HTERT RPE-1 (cell line): ENCODE results near the gene ZNF175.
"Not testable (repeated sequence)": the region's sequence is repeated elsewhere in the genome, so short reads cannot be mapped to it uniquely, and the experiment has no call there.

ENCODE experiments used
- in situ Hi-C: fragments of 300-500 bp; cut with MboI; formaldehyde crosslinking; loops from 4 replicates; pipeline ENCODE4 v1.14.3; 2020; ENCODE audit warnings: low sequenced_read_pairs

Gene ZNF175

DNA sequence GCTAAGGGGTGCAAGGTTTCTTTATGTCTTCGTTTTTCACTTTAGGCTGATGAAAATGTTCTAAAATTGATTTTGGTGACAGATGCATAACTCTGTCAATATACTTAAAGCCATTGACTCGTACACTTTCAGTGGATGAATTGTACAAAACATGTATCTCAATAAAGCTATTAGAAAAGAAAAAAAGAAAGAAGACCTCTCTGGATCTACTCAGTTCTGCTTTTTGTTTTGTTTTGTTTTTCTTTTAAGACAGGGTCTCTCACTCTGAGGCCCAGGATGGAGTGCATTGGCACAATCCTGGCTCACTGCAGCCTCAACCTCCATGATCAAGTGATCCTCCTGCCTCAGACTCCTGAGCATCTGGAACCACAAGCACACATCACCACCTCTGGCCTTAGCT lies 55.6 kb downstream of the ZNF175 start:
- in situ Hi-C loops, result no loop called here

DNA sequence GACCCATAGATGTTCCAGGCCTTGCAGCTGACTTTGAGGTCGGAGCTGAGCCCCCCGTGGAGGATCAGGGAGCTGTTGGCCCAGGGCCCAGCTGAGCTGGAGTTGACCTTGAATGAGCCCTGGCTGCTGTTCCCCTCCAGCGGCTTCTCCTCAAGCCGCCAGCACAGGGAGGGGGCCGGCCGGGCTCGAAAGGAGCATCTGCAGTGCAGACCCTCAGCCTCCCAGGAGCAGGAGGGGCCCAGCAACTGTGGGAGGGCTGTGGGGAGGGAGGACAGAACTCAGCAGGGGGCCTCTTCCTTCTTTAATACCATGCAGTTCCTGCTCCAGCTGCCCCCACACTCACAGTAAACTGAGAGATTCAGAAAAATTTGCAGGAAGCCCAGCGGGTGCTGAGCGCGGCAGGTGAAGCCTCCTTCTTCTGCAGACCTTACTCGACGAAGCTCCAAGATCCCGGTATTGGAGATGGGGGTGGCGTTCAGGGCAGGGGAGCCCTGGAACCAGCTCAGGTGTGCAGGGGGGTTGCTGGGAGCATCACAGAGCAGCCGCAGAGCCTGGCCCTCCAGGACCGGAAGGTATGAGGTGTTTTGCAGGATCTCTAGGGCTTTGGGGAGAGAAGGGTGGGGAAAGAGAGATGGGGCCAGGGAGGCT lies 56.5 kb downstream of the ZNF175 start:
- in situ Hi-C loops, result no loop called here

DNA sequence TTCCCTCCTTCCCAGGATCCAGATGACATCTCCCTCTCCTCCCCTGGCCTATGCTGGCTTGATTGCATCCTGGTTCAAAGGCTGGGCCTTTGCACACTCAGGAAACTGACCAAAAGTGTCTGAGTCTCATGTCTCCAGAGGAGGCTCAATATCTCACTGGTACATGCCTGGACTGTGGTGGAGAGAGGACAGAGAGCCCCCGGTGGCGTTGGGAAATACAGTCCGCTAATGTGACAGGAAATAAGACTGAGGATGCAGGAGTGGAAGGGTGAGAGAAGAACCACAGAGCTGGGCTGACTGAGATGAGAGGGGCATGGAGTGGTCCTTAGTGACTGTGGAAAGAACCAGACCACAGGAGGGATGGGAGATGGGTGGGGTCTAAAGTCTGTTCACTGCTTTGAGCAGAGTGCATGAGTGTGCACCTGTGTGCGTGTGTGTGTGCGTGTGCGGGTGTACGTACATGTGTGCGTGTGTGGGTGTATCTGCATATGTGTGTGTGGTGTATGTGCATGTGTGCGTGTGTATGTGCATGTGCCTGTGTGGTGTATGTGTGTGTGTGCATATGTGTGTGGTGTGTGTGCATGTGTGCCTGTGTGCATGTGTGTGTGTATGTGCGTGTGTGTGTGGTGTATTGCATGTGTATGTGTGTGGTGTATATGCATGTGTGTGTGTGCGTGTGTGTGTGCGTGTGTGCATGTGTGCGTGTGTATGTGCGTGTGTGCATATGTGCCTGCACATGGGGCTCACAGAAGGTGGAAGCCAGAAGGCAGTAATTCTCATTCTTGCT lies 57.3 kb downstream of the ZNF175 start:
- in situ Hi-C loops, result no loop called here

DNA sequence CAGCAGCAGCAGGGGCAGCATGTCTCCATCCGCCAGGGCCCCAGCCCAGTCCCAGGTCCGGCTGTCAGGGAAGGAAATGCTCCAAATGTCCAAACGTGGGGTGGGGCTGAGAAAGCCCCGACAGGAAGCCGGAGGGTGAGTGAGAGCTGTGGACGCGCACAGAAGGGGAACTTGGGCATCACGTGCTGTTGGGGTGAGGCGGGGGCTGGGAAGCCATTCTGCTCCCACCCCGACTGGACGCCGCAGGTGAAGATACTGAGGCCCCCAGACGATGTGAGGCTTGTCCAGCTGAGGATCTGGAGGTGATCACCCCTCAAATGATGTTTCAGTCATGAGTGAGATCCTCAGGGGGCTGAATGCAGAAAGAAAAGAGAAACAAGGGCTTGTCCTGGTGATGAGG lies 59.2 kb downstream of the ZNF175 start, which contains the start of gene SIGLEC5:
SIGLEC5 (minus strand) TSS at position 87 of the 400 bp plus-strand sequence; CDS start at position 21, 66 bp downstream.
- in situ Hi-C loops, result not testable (repeated sequence)

DNA sequence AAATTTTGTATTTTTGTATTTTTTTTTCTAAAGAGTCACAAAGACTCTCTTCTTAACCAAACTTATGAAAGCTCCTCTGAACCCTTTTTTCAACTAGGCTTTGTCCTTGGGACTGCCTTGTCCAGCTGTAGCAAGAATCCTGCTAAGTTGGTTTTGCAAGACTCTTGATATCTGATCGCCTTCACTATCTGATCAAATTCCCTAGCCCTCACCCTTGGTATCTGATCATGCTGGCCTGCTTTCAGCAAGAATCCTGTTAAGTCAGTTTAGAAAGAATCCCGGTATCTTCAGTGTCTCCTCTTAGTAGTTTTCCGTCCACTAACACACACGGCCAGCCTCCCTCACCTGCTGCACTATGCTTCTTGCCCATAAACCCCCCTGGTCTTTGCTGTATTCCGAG lies 61.0 kb downstream of the ZNF175 start:
- in situ Hi-C loops, result no loop called here

DNA sequence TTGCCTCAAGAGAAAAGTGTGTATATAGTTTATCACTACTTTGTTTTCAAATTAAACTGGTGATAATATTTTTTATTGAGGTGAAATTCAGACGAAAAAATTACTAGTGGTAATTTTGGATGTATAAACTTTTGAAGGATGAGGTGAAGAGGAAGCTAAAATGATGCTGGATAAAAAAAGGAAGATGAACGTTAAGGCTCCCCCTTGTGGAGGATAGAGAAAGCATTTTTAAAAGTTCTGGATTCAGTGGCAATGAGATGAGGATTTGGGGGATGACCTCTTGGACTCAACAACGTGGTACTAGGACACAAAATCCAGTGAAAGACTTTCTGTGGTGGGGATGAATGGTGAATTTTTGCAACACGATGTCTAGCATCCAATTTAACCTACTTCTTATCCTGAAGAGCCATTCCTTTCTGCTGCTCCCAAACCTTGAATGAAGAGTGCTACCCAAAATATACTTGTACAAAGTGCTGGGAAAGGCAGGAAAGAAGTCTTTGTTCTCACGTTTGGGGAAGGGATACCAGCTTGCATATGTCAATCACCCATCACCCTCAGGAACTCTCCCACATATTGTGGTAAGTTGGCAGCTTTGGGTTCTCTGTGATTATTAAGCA lies 66.4 kb downstream of the ZNF175 start:
- in situ Hi-C loops, result no loop called here

DNA sequence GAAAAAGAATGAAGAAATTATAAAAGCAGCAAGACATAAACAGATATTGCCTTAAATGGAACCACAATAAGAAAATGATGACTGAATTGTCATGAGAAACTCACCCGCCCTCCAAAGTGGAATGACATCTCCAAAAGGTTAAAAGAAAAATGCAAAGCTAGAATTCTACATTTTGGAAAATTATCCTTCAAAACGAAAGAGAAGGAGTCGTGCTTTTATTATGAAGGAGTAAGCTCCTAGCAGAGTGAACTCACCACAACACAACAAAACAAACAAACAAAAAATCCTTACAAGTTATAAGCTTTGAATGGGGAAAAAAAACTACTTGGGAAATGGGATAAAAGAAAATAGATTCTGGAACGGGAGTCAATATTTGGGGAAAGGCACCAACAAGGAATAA lies 68.8 kb downstream of the ZNF175 start:
- in situ Hi-C loops, result no loop called here

DNA sequence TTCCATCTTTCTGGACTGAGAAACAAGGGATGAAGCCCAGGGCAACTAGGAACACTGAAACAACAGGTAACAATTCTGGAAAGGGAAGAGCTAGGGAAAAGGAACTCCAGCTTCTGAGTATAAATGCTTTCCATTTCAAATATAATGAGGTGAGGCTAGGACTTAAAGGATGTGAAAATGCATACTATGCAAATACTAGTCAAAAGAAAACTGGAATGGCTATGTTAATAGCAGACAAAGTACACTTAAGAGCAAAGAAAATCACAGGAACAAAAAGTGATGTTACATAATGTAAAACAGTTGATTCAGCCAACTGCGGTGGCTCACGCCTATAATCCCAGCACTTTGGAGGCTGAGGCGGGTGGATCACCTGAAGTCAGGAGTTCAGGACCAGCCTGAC lies 69.3 kb downstream of the ZNF175 start:
- in situ Hi-C loops, result no loop called here

DNA sequence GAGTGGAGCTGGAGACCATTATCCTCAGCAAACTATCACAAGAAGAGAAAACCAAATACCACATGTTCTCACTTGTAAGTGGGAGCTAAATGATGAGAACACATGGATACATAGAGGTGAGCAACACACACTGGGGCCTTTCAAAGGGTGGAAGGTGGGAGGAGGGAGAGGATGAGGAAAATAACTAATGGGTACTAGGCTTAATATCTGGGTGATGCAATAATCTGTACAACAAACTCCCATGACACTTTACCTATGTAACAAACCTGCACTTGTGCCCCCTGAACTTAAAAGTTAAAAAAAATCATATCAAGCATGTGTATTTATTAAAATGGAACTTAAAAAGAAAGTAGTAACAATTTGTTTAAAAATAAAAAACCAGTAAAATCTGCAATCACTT lies 70.6 kb downstream of the ZNF175 start:
- in situ Hi-C loops, result no loop called here
